SK-N-SH treated with all-trans-retinoic acid at 6 μM for 48 hours (cell line): Measurements from ENCODE around the gene QRICH2.

Experiments
- OSR1 ChIP-seq: fragments of 250-450 bp; sonication (Bioruptor Pico); IDR thresholded peaks from 2 replicates; pipeline ENCODE4 v1.8.0; 2022; ENCODE audit warnings: moderate library complexity, mild to moderate bottlenecking, inconsistent platforms
- SNAI2 ChIP-seq: fragments of 250-450 bp; sonication (Bioruptor Pico); IDR thresholded peaks from 2 replicates; pipeline ENCODE4 v1.5.0; 2020; ENCODE audit warnings: mild to moderate bottlenecking, moderate library complexity
- TCF4 ChIP-seq: fragments of 250-450 bp; sonication (Bioruptor Pico); IDR thresholded peaks from 2 replicates; pipeline ENCODE4 v1.8.0; 2021; ENCODE audit warnings: mild to moderate bottlenecking, moderate library complexity, borderline replicate concordance
- TF ChIP-seq, protein P1 (sequence below): fragments of 250-450 bp; sonication (Bioruptor Pico); IDR thresholded peaks from 2 replicates; pipeline ENCODE4 v1.8.0; 2020; ENCODE audit warnings: mild to moderate bottlenecking, moderate library complexity, borderline replicate concordance

DNA sequence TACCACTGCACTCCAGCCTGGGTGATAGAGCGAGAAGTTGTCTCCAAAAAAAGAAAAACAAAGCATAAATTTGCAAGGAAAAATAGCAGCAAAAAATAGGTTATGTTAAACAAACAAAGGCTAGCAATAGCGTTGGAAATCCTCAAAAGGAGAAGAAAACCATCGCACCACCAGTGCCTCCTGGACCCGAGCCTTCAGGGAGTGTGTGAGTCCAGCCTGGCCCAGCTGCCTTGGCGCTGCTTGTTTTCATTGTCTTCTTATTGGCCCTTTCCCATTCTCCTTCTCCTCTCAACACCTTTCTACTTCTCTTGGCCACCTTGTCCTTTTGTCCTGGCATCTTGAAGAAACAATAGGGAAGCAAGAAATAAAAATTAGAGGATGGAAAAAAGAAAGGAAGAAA lies 47.4 kb downstream of the QRICH2 start:
- TF ChIP-seq SNAI2 (CRISPR knock-in tag): no peak
- TF ChIP-seq OSR1: no peak
- TF ChIP-seq TCF4 (CRISPR knock-in tag): no peak
- TF ChIP-seq, protein P1, sequence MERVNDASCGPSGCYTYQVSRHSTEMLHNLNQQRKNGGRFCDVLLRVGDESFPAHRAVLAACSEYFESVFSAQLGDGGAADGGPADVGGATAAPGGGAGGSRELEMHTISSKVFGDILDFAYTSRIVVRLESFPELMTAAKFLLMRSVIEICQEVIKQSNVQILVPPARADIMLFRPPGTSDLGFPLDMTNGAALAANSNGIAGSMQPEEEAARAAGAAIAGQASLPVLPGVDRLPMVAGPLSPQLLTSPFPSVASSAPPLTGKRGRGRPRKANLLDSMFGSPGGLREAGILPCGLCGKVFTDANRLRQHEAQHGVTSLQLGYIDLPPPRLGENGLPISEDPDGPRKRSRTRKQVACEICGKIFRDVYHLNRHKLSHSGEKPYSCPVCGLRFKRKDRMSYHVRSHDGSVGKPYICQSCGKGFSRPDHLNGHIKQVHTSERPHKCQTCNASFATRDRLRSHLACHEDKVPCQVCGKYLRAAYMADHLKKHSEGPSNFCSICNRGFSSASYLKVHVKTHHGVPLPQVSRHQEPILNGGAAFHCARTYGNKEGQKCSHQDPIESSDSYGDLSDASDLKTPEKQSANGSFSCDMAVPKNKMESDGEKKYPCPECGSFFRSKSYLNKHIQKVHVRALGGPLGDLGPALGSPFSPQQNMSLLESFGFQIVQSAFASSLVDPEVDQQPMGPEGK (CRISPR knock-in tag): no peak
